Transverse colon (tissue), 4 donors: ENCODE measurements around the gene FRYL. TPM values are rescaled to one million over a fixed set of nuclear protein-coding genes. Genes with fewer than 3 reads are reported as not detected.

Experiments used
- DNase-seq: peaks from one replicate; pipeline ENCODE4 v3.0.0-alpha.2; 2019
- H3K27ac ChIP-seq, 4 donors: fragments of 200-600 bp; sonication (generic); 2 replicates each; pipeline ENCODE4 v1.5.1; 2016 to 2018; ENCODE audit warnings: inconsistent platforms in 4 of 4
- H3K27me3 ChIP-seq: fragments of 200-600 bp; sonication (generic); 2 replicates; pipeline ENCODE4 v1.5.1; 2017; ENCODE audit warnings: inconsistent platforms
- H3K36me3 ChIP-seq, 4 donors: fragments of 200-600 bp; sonication (generic); 2 replicates each; pipeline ENCODE4 v1.5.1; 2017 to 2019; ENCODE audit warnings: inconsistent platforms in 4 of 4
- H3K4me1 ChIP-seq, 4 donors: fragments of 200-600 bp; sonication (generic); 2 replicates each; pipeline ENCODE4 v1.5.1; 2017 to 2020; ENCODE audit warnings: inconsistent platforms in 4 of 4
- H3K4me3 ChIP-seq, 4 donors: fragments of 200-600 bp; sonication (generic); 1 replicate in 1 of 4; 2 replicates in 3 of 4; pipeline versions ENCODE4 v1.5.1 to v1.6.1; 2017 to 2019; ENCODE audit warnings: inconsistent platforms in 4 of 4
- H3K9me3 ChIP-seq, 2 donors: fragments of 200-600 bp; sonication (generic); 2 replicates each; pipeline ENCODE4 v1.5.1; 2017 to 2019; ENCODE audit warnings: inconsistent platforms in 2 of 2
- EP300 ChIP-seq: sonication (generic); formaldehyde crosslinking; IDR thresholded peaks from one replicate; pipeline ENCODE4 v1.6.1; 2017; ENCODE audit warnings: antibody characterized with exemption, low read depth
- POLR2A ChIP-seq: fragments of 450-650 bp; IDR thresholded peaks from one replicate; pipeline ENCODE4 v1.6.1; 2016; ENCODE audit warnings: antibody characterized with exemption, mild to moderate bottlenecking, moderate library complexity
- POLR2AphosphoS5 ChIP-seq, 3 donors: sonication (generic); formaldehyde crosslinking; IDR thresholded peaks; one replicate each; pipeline ENCODE4 v1.6.1; 2016; ENCODE audit warnings: antibody characterized with exemption in 3 of 3
- WGBS, 2 donors: methylation state at CpG; one replicate each; pipeline ENCODE4 v1.1.5; 2018; ENCODE audit warnings: low coverage in 1 of 2; 5-methylcytosine and 5-hydroxymethylcytosine counted together
- in situ Hi-C, 4 donors: fragments of 200-750 bp; cut with MboI; loops; one replicate each; pipeline versions ENCODE4 v1.15.0 to v1.15.1; 2017; ENCODE audit warnings: low sequenced_read_pairs in 3 of 4, low pct_ligation_motif_present in 1 of 4, low pct_unique_long_range_greater_than_20kb in 1 of 4
- intact Hi-C: fragments of 100-400 bp; cut with DNase I; formaldehyde crosslinking; loops from one replicate; pipeline ENCODE4 v1.15.1; 2023; ENCODE audit warnings: low total_unique reads
- total RNA-seq, 4 donors: library from RNA; depleted of rRNA; stranded (reverse); fragments of >200 nt; gene quantifications; one replicate each; pipeline ENCODE4 v1.1.0, GENCODE V29; 2016
- TF ChIP-seq, protein P1 (sequence below), 5 experiments: fragments of 200-600 bp in 3 of 5; fragments of 450-650 bp in 2 of 5; sonication (generic) in 3 of 5; IDR thresholded peaks; 1 replicate in 2 of 5; 2 replicates in 3 of 5; pipeline ENCODE4 v1.5.1; 2016 to 2017; ENCODE audit warnings: antibody characterized with exemption in 5 of 5, inconsistent platforms in 3 of 5, mild to moderate bottlenecking in 2 of 5, moderate library complexity in 1 of 5

Gene FRYL
- total RNA-seq, 4 donors from 2014 or later: 477 to 645 (median 545) TPM

DNA sequence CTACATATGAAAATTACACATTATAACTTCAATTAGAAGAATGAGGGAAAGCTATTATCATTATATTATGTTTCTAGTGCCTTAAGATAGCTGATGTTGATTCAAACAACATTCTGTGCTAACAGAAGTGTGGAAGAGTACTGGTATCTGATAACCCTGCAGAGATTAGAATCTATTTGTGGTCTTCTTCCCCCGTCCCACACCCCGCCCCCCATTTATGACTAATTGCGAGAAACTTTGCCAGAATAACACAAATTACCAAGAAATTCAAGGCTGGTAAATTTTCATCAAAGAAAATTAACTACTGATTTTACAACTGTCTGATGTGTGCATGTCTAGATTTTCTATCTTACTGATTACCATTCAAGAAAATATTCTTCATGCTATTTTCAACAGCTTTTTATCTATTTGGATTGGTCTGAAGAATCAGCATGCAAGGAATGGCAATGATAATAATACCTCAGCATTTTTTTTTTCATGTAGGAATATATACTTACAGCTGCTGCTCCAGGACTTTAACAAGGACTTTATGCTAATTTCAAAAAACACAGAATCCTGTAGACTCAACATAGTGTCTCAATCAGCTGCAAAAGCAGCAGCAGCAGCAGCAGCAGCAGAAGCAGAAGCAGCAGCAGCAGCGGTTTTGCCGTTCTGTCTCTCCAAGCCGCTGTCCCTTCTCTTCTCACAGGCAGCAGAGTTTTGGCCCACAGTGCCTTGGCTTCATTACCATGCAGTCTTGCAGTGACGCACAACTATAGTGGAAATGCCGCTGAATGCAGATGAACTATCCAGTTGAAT, 126.7 kb downstream of the FRYL start:
- 33 to 38% methylated on average over 5 to 8 of the region's 8 CpGs for WGBS, 2 donors
- intact Hi-C loops: no loop called here

GRCh38 chr4:48651914-48652313, 128.2 kb downstream of the FRYL start:
- WGBS, 2 donors: 31 to 38% methylated on average over 1 of the region's 1 CpG
- TF ChIP-seq POLR2A: no peak
- peak in 1 of 3 donors; percentile 4 for TF ChIP-seq POLR2AphosphoS5 (IDR thresholded peaks at IDR 0.05)
- TF ChIP-seq, protein P1, sequence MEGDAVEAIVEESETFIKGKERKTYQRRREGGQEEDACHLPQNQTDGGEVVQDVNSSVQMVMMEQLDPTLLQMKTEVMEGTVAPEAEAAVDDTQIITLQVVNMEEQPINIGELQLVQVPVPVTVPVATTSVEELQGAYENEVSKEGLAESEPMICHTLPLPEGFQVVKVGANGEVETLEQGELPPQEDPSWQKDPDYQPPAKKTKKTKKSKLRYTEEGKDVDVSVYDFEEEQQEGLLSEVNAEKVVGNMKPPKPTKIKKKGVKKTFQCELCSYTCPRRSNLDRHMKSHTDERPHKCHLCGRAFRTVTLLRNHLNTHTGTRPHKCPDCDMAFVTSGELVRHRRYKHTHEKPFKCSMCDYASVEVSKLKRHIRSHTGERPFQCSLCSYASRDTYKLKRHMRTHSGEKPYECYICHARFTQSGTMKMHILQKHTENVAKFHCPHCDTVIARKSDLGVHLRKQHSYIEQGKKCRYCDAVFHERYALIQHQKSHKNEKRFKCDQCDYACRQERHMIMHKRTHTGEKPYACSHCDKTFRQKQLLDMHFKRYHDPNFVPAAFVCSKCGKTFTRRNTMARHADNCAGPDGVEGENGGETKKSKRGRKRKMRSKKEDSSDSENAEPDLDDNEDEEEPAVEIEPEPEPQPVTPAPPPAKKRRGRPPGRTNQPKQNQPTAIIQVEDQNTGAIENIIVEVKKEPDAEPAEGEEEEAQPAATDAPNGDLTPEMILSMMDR (IDR thresholded peaks at IDR 0.05): no peak

More for the DNA sequence above, 126.7 kb downstream of the FRYL start:
- peaks cover 6 to 50% (median 30%) of the 10 kb centered on the region in 4 donors for H3K4me1 ChIP-seq
- no peaks in the 10 kb centered on the region for H3K9me3 ChIP-seq
- in situ Hi-C loops: no loop called here
- no peaks in the 10 kb centered on the region for H3K36me3 ChIP-seq
- peak overlapping the region in 2 of 4 donors; percentile 20 to 33 for H3K27ac ChIP-seq
- DNase-seq: peak; percentile 42
- no peak overlapping the region for H3K4me3 ChIP-seq
- no peaks in the 10 kb centered on the region for H3K27me3 ChIP-seq
- TF ChIP-seq POLR2AphosphoS5 (IDR thresholded peaks at IDR 0.05) (peak in 1 of 3 donors; percentile 9), EP300 (no peak)
- TF ChIP-seq, protein P1 (IDR thresholded peaks at IDR 0.05): no peak

GRCh38 chr4:48649505-48649904, 130.6 kb downstream of the FRYL start:
- DNase-seq: no peak
- intact Hi-C loops: no loop called here
- H3K27ac ChIP-seq: no peak overlapping the region
- H3K36me3 ChIP-seq: no peaks in the 10 kb centered on the region
- in situ Hi-C loops: no loop called here
- peaks cover 6 to 47% (median 25%) of the 10 kb centered on the region in 4 donors for H3K4me1 ChIP-seq
- H3K9me3 ChIP-seq: no peaks in the 10 kb centered on the region
- no peak overlapping the region for H3K4me3 ChIP-seq
- 61 to 80% methylated on average over 3 of the region's 3 CpGs for WGBS, 2 donors
- no peak for TF ChIP-seq POLR2A
- TF ChIP-seq POLR2AphosphoS5 (IDR thresholded peaks at IDR 0.05): no peak
- TF ChIP-seq, protein P1 (IDR thresholded peaks at IDR 0.05): no peak
- TF ChIP-seq EP300: no peak
- no peaks in the 10 kb centered on the region for H3K27me3 ChIP-seq

More at GRCh38 chr4:48651914-48652313, 128.2 kb downstream of the FRYL start:
- no peak for DNase-seq
- H3K27ac ChIP-seq: no peak overlapping the region
- peaks cover 6 to 47% (median 30%) of the 10 kb centered on the region in 4 donors for H3K4me1 ChIP-seq
- intact Hi-C loops (no loop called here), in situ Hi-C loops (no loop called here)
- H3K4me3 ChIP-seq: no peak overlapping the region
- no peaks in the 10 kb centered on the region for H3K36me3 ChIP-seq
- no peaks in the 10 kb centered on the region for H3K27me3 ChIP-seq
- no peaks in the 10 kb centered on the region for H3K9me3 ChIP-seq

DNA sequence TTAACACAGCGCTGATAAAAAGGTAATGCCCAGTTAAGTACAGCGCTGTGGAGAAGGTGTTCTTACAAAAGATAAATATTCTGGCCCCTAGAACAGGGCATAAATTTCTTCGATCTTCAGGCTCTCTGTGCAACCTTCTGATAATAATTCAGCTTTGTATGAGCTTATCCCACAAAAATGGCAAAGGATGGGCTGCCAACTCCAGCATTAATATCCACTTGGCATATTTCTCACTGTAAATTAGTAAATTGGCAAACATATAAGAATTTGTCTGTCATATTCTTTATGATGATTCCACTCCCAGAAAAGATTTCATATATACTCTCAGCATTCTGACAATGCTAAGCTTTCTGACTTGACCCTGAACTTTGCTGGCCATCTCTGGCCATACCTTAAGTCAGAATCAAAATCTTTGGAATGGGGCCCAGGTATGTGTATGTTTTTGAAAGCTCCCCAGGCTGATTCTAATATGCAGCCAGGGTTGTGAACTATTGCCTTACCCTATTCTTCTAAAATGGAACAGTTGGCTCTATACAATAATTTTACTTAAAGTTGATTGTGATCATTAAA, 134.8 kb downstream of the FRYL start:
- intact Hi-C loops: no loop called here
- in situ Hi-C loops: no loop called here
- no peak overlapping the region for H3K27ac ChIP-seq
- H3K27me3 ChIP-seq: no peaks in the 10 kb centered on the region
- H3K4me3 ChIP-seq: no peak overlapping the region
- peaks cover 6 to 52% (median 30%) of the 10 kb centered on the region in 4 donors for H3K4me1 ChIP-seq
- TF ChIP-seq EP300 (no peak), POLR2A (no peak), POLR2AphosphoS5 (IDR thresholded peaks at IDR 0.05) (no peak)
- TF ChIP-seq, protein P1 (IDR thresholded peaks at IDR 0.05): no peak
- WGBS, 2 donors: 81 to 91% methylated on average over 3 of the region's 3 CpGs
- no peaks in the 10 kb centered on the region for H3K36me3 ChIP-seq
- DNase-seq: no peak
- H3K9me3 ChIP-seq: no peaks in the 10 kb centered on the region
